GM21825 (cell line): Measurements from ENCODE around the gene PSMA2.
"Not testable (repeated sequence)": the region's sequence is repeated elsewhere in the genome, so short reads cannot be mapped to it uniquely, and the experiment has no call there.

Source experiments
- ATAC-seq: cut with Tn5 transposase; IDR thresholded peaks from one replicate; pipeline ENCODE4 v1.9.1; 2021; ENCODE audit warnings: mild to moderate bottlenecking, moderate library complexity; ENCODE audit not compliant: unreplicated experiment

The PSMA2 gene

GRCh38 chr7:42910306-42910705, 21.7 kb downstream of the PSMA2 start:
- ATAC-seq: no peak

GRCh38 chr7:42907316-42907715, 24.7 kb downstream of the PSMA2 start:
- no peak for ATAC-seq

DNA sequence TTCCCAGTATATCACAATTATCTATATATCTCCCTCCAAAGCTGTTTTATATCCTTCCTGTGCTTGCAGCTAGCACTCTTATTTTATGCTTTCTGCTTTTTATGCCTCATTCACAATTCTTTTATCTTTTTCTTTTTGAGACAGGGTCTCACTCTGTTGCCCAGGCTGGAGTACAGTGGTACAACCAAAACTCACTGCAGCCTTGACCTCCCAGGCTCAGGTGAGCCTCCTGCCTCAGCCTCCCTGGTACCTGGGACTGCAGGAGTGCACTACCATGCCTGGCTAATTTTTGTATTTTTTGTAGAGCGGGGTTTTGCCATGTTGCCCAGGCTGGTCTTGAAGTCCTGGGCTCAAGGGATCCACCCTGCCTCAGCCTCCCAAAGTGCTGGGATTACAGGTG, 25.8 kb downstream of the PSMA2 start:
- no peak for ATAC-seq

GRCh38 chr7:42902331-42902730, 29.6 kb downstream of the PSMA2 start:
- no peak for ATAC-seq

DNA sequence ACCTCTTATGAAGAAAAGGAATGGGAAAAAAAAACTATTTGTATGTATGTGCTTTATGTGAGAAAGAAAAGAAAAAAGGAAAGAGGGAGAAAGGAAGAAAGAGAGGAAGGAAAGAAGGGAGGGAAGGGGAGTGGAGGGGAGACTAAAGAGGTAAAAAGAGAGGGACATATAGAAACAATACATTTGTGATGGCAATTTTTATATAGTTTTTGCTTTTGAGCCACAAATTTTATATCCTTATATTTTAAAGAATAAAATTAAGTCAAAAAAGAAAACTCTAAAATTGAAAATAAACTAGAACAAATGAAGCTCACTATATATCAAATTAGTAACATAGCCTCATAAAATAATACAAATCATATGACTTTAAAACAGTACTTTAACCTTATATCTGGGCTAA, 31.1 kb downstream of the PSMA2 start:
- ATAC-seq: no peak

DNA sequence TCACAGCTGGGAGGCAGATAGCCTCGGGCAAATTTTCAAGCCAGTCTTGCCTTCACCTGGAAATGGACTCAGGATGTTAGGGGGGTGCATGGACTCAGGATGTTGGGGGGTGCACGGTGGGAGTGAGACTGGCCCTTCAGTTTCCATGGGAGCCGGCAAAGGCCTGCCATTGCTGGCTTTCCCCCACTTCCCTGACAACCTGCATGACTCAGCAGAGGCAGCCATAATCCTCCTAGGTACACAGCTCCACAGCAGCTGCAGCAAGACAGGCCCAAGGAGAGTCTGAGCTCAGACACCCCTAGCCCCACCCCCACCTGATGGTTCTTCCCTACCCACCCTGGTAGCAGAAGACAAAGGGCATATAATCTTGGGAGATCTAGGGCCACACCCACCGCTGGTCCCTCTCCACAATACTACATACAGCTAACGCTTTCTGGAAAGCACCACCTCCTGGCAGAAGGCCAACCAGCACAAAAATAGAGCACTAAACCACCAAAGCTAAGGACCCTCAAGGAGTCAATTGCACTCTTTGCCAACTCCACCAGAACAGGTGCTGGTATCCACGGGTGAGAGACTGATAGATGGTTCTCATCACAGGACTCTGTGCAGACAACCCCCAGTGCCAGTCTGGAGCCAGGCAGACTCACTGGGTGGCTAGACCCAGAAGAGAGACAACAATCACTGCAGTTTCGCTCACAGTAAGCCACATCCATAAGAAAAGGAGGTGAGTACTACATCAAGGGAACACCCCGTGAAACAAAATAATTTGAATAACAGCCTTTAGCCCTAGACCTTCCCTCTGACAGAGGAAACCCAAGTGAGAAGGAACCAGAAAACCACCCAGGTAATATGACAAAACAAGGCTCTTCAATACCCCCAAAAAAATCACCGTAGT, 38.4 kb downstream of the PSMA2 start:
- no peak for ATAC-seq

GRCh38 chr7:42886893-42887505, 45.0 kb downstream of the PSMA2 start:
- ATAC-seq: no peak

GRCh38 chr7:42886129-42886528, 45.8 kb downstream of the PSMA2 start:
- no peak for ATAC-seq

DNA sequence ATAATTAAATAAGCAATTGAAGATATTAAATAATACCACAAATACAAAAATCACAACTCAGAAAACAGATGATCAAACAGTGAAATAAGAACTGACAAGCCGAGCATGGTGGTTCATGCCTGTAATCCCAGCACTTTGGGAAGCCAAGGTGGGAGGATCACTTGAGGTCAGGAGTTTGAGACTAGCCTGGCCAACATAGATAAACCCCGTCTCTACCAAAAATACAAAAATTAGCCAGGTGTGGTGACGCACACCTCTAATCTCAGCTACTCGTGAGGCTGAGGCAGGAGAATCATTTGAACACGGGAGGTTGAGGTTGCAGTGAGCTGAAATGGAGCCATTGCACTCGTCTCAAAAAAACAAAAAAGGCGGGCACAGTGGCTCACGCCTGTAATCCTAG, 46.8 kb downstream of the PSMA2 start:
- not testable (repeated sequence) for ATAC-seq

GRCh38 chr7:42883950-42884349, 48.0 kb downstream of the PSMA2 start:
- ATAC-seq: no peak

DNA sequence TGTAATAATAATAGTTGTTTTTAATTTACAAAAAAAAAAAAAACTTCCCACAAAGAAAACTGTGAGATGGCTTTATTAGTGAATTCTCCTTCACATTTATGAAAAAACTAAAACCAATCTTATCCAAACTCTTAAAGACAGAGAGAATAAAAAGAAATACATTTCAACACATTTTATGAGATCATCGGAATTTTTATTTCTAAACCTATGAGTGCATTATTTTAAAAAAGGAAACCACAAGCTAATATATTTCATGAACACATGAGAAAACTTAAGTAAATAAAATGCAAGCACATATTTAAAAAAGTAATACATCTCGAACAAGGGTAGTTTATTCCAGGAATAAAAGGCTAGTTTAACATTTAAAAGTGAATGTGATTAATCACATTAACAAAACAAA, 51.6 kb downstream of the PSMA2 start:
- ATAC-seq: no peak

DNA sequence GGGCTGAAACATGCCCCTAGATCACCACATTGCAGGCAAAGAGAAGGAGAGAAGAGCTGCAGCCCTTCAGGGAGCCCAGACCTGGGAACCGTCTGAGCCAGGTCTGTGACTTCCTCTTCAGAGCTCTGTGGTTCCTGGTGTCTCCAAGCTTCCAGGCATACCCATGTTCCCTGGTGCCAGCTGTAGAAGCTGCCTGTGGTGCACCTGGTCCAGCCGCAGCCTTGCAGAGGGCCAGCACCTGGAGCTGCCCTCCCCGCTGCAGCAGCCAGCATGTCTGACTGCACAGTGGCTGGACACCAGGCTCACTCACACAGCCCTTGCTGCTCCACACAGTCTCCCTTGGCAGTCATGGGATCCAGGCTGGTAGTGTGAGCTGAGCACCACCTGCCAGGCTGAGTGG, 53.7 kb downstream of the PSMA2 start:
- no peak for ATAC-seq

GRCh38 chr7:42877862-42878261, 54.1 kb downstream of the PSMA2 start:
- ATAC-seq: no peak

- peak; percentile 60 for ATAC-seq
These were observed 55.5 kb downstream of the PSMA2 start for GRCh38 chr7:42876182-42877068.

- peak; percentile 95 for ATAC-seq
These were observed 62.6 kb downstream of the PSMA2 start for GRCh38 chr7:42869131-42870020.

- ATAC-seq: no peak
These were observed 63.5 kb downstream of the PSMA2 start for GRCh38 chr7:42868480-42868879.
